GM18499 (cell line): ENCODE measurements around the gene MCTP1.
"Not testable (repeated sequence)": the region's sequence is repeated elsewhere in the genome, so short reads cannot be mapped to it uniquely, and the experiment has no call there.

Experiments
- ATAC-seq: cut with Tn5 transposase; IDR thresholded peaks from one replicate; pipeline ENCODE4 v1.9.1; 2021; ENCODE audit warnings: moderate number of reproducible peaks; ENCODE audit not compliant: insufficient read depth, unreplicated experiment

The MCTP1 gene

DNA sequence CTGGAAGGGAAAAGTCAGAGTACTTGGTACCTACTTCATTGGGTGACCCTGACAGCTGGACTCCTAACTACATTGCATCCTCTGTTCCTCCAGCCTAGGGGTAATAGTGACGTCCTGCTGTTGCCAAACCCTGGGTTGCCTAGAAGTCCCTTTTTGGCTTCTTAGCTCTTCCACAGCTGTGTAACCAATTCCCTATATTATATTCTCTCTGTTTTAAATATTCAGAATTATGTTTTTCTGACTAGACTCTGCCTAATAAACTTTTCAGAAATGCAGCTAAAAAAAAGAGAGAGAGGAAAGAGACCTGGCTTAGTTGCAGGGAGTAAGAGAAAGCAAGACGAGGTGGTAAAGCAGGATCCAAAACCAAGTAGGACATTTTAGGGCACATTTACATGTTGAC, 28.4 kb downstream of the MCTP1 start:
- ATAC-seq: no peak

DNA sequence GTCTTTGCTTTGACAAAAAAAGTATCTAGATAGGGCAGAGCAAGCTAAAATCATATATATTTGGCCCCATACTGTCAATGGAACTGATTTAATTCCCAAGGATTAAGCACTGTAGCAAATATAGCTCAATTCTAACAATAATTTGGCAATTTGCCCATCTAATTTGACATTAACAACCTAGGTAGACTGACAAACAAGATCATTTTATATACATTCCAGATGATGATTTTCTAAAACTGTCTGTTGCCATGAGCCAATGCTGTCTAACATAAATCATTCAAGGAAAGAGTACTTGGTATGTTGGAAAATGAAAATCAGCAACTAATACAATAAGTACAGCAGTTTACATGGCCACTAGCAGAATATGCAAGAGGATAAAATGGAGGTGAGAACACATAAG, 32.1 kb downstream of the MCTP1 start:
- ATAC-seq: no peak

DNA sequence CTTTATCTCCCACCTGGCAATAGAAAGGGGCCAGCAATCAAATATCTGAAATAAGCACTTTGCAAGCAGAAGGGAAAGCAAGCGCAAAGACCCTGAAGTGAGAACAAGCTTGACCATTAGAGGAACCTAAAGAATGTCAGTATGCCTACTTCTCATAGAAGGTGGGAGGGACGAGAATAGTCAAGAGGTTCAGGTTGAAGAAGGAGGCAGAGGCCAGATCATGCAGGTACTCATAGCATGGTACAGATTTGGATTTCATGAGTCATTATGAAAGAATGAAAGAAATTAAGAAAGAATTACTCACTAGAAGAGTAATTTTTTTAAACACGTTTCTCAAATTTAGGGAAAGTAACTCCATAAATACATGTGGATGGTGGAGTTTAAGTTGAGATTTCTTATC, 33.7 kb downstream of the MCTP1 start:
- no peak for ATAC-seq

DNA sequence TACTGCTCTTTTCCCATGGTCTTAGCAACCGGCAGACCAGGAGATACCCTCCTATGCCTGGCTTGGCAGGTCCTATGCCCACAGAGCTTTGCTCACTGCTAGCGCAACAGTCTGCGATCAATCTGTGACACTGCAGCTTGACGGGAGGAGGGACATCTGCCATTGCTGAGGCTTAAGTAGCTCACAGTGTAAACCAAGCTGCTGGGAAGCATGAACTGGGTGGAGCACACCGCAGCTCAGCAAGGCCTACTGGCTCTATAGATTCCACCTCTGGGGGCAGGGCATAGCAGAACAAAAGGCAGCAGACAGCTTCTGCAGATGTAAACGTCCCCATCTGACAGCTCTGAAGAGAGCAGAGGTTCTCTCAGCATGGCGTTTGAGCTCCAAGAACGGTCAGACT, 40.4 kb downstream of the MCTP1 start:
- no peak for ATAC-seq

DNA sequence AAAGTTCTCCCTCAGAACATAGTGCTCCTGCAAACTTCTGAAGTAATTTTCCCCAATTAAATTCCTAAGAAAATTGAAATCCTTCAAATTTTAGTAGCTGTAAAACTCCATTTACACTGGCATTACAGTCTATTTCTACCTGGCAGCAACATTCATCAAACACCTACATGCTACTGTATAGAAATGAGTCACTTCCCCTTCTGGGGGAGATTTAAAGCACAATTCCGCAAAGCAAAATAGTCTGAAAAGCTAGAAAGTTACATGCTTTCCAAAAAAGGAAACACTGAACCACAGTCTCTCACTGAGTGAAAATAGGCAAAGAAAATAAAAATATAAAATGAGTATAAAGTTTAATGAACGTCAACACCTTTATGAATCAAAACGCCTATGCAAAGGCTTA, 43.3 kb downstream of the MCTP1 start:
- ATAC-seq: peak; percentile 98

DNA sequence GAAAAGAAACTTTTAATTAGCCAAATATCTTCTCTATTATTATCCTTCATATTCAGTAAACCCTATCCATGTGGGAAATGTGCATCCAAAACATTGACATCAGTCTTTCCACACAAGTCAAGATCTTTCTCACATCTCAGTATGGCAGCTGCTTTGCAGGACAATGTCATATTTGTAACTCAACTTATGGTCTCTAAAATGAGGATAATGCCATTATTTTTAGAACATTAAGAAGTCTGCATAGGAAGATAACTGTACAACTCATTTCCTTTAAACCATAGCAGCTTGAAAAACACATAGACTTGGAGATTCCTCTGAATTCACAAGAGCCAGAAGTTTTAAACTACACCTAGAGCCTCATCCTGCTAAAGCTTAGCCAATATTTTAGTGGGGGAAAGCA, 43.7 kb downstream of the MCTP1 start:
- no peak for ATAC-seq

DNA sequence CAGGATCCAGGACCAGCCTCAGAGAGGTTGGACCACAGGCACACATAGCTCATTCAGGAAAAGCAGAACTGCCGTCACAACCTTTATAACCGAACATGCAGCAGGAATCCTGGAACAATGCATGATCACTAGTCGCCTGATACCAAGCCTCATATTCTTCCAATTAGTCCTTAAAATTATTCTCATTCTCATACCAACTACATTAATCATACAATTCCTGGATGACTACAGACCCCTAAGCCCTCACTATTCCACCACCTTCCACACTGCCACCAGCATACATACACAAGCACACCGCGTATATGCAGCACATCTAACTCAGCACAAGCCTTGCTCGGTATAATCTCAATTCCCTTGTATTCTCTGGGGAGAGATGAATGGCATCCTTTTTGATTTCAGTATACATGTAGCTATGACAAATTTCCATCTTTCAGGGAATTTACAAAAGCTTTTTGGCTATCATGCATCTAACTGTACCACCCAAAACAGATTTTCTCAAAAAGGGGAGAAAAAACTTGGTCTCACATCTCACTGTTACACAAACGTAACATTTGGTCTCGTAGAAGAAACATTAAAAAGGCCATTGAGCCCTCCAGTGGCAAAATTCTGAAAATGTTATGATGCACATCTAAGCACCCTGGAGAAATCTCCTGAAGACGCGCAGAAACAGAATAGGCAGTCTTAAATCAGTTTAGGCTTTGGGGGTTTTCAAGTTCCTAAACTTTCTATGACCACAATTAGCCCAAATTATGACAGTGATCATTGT, 46.2 kb downstream of the MCTP1 start:
- ATAC-seq: no peak

DNA sequence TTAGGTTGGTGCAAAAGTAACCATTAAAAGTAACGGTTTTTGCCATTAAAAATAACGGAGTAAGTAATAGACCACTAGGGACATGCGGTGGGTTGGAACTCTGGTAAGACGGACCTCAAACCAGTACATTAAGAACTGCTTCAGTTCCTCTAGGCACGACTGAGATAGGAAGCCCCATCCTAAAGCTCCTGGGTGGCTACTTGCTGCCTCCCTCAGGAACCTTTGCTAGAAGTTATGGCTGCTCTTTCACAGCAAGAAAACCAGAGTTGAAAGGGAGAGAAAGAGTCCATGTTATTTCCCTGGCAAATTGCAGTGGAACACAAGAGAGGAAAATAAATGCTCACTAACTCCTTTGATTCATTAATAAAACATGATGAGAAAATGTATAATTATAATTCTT, 47.6 kb downstream of the MCTP1 start:
- ATAC-seq: no peak

DNA sequence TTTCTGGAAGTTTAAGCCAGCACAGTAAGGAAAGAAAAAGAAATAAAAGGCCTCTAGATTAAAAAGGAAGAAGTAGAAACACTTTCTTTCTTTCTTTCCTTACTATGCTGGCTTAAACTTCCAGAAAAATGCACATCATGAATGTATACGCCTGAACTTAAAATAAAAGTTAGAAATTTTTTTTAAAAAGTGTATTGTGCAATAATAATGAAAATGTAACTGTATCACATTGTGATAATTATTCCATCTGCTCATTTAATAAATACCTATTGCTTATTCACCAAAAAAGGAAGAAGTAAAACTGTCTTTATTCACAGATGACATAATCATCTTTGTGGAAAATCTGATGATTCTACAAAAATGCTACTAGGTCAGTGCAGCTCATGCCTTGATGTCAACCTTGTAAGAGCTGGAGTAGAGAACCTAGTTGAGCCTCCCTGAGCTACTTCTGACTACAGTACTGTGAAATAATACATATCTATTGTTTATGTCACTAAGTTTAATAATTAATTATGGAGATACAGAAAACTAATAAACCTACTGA, 49.4 kb downstream of the MCTP1 start:
- no peak for ATAC-seq

DNA sequence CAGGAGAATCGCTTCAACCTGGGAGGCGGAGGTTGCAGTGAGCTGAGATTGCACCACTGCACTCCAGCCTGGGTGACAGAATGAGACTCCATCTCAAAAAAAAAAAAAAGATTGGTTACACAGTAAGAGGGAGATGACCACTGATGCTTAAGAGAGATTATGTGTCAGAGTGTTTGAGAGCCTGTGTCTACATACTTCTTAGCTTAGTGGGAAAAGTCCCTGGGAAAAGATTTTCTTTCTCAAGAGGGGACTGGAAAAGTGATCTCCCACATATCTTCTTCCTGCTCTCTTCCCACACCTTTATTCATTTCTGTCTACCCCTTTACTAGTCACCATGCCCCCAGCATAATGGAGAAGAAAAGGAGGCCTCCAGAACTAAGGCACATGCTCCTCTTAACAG, 55.2 kb downstream of the MCTP1 start:
- no peak for ATAC-seq

DNA sequence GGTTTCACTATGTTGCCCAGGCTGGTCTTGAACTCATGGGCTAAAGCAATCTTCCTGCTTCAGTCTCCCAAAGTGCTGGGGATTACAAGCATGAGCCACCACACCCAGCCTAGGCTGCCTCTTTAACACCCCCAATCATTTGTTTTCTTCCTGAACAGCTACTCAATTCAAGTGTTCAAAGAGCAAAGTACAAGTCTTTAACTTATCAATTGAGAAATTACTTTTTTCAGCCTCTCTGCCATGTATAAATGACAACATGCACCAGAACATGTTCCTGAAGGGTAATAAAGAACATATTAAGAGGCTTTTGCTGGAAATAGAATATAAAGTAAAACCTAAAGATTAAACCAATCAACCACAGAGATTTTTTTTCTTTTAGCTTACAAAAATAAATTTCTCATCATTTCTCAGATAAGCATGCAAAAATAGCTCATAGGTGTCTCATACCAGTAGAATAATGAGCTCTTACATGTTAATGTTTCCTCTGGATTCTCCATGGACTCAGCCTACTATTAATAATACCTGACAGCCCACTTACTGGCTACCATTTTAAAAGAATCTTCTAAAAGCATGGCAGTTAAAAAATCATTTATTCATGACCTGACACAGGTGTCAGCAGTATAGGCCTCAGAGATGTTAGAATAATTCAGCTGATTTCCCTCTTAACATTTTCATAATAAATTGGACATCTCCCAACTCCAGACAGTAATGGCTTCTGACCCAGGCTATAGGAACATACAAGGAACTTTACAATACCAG, 60.0 kb downstream of the MCTP1 start:
- ATAC-seq: no peak

DNA sequence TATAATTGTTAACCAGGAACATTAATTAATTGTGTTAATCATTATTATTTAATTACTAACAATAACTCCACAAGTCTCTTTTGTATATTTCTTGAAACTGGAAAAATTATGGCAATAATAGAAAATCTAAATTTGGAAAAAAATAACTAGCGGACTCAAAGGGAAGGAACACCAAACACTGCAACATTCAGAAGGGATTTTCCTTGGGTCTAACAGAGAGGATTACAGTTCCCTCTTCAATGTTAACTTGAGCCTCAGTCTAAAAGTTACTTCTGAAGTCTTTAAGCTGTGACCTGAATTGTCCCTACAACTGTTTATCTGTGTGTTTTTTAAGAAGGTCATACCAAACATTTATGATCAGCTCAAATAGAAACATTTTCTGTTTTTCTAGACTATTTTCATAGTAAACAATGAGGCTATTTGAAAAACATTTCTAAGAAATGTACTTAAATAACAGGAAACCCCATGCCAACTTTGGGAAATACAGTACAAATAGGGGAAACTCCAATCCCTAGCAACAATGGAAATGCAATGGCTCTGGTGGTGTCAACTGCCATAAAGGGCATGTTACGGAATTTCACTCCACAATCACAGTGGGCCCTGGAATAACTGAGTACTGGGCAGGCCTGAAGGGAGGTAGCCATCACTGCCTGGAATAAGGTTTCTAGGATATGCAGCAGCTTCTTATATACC, 61.2 kb downstream of the MCTP1 start:
- no peak for ATAC-seq

DNA sequence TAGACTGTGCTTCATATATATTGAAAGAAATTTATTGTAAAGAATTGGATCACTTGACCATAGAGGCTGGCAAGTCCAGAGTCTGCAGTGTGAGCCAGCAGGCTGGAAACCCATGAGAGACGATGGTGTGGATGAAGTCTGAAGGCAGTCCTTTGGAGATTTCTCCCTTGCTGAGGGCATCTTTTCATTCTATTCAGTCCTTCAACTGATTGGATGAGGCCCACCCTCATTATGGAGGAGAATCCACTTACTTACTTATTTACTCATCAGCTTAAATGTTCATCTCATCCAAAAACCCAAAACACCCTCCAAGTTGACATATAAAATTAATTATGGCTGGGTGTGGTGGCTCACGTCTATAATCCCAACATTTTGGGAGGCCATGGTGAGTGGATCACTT, 62.1 kb downstream of the MCTP1 start:
- ATAC-seq: no peak

DNA sequence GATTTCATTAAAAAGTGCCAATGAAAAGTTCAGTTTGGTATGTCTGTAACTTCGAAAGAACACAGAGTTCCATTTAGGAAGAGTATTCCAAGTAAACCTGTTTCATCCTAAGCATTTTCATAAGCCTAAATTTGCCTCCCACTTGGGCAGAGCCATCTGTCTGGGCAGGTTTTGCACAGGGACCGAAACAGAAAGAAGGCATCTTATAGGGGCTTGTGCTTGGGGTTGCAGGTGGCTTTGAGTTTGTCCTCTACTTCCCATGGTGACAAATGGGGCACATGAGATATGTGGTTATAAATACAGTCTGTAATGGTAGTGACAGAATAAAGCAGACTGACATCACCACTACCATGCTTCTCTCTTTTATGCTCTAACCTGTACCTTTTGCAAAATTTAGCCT, 63.7 kb downstream of the MCTP1 start:
- no peak for ATAC-seq

DNA sequence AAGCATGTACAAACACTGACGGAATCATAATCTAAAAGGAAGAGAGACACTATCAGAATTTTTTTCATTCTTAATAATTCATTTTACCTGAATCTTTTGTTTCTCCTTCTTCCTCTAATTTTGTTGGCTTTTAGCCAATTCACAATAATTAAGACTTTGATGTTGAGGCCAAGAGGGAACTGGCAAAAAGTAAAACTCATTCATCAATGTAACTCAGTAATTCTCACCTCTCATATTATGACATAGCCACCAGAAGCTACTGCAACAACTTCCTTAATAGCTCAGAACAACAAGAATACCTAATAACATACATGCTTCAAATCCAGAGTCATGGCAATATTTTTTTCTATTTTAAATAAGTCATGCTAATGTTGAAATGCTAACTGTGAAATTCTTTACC, 64.5 kb downstream of the MCTP1 start:
- no peak for ATAC-seq

DNA sequence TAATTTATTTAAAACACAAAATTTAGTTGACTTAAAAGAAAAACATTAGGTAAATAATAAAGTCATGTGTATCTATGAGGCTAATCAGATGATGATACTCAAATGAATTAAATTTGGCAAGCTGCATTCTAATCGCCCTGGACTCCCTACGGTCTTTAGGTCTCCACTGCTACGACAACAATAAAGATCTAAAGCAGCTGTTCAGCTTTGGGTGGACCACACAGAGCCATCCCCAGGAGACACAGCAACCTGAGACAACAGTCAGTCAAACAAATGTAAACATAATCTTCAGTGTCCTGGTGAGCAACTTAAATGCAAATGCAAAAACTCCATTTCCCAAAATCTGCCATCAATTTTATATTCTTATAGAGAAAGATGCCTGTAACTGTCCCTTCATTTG, 65.5 kb downstream of the MCTP1 start:
- no peak for ATAC-seq

DNA sequence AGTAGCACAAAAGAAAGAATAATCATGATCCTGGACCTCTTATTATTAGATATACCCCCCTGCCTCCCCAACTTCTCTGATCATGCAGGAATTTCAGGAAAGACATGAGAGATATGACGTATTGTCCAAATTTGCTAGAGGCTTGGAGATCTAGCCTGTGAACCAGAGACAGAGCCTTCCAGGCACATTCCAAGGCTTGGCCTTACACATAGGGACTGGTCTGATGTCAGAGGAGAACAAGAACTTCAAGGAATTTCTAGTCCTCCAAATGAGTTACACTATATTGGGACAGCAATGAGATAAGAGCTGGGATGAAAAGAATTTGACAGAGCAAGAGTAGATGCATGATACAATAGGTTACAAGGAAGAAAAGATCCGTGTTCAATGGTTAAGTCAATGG, 67.0 kb downstream of the MCTP1 start:
- no peak for ATAC-seq

DNA sequence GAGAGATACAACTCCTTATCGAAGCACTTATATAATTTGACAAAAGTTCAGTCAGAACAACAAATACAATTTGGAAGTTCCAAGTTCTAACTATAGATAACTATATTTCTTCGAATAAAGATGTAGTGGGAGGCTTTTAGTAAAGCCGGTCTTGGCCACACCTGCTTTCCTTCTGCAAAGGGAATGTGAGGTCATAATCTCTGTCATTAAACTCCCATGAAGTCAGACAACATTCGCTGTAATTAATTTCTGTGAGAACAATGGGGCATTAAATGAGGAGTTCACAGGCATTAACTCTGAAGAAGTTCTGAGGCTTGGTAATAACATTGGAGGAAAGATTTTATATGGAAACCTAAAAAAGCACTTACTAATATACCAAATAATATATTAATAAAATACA, 67.5 kb downstream of the MCTP1 start:
- ATAC-seq: no peak

DNA sequence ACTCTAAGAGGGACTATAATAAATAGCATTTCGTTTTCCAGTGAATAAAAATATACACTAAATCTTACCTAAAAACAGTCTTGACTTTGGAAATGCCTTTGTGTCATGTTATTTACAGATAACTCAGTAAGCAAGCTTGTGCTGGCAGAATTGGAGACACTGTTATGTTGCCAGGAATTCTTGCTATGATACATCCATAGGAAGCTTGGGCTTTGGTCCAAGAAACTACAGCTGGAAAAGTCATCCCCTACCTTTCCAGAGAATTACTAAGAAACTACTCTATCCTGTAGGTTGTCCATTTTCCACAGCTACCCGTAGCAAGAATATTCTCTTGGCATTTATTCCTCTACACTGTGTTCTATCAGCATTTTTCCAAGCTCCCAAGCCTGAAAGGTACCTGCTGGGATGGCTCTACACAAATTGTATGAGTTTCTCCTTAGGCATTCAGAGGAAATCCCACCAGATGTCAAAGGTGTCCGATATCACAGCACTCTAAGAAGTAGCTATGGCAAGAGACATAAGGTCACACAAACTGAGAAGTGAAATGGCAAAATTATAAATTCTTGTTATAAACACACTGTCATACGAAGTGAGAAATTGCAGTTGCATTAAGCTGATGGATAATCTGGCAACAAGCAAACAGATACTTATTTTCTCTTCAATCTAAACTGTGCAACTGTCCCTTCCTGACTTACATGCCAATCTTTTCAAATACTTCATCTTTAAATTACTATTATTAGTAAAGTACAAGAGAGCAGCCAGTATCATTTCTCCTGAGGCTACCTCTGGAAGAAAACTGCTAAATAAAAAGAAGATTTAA, 68.5 kb downstream of the MCTP1 start:
- no peak for ATAC-seq

DNA sequence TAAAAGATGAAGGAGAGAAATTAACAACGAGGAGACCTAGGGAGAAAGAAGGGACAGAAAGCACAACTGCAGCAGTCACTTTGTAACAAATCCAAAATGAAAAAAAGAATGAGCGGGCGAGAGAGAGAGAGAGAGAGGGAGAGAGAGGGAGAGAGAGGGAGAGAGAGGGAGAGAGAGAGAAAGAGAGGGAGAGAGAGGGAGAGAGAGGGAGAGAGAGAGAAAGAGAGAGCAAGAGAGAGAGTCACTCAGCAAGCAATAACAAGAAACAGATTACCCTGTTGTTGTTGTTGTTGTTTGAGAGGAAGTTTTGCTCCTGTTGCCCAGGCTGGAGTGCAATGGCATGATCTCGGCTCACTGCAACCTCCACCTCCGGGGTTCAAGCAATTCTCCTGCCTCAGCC, 77.1 kb downstream of the MCTP1 start:
- not testable (repeated sequence) for ATAC-seq
